Medulla oblongata (tissue), 1 donor: ENCODE data around the gene RGR.

Experiments used
- DNase-seq: peaks from one replicate; pipeline ENCODE4 v3.0.0-alpha.2; 2015; ENCODE audit errors: extremely low spot score

Gene RGR

GRCh38 chr10:84294766-84295447 lies 50.1 kb downstream of the RGR start:
- no peak for DNase-seq

- DNase-seq = peak; percentile 9
Observed at GRCh38 chr10:84296091-84296981, 51.5 kb downstream of the RGR start.

- DNase-seq = peak; percentile 74
Observed at GRCh38 chr10:84298057-84298456, 53.2 kb downstream of the RGR start.

GRCh38 chr10:84302223-84302622 lies 57.4 kb downstream of the RGR start:
- DNase-seq = no peak

GRCh38 chr10:84306751-84307384 lies 62.0 kb downstream of the RGR start:
- DNase-seq = no peak

GRCh38 chr10:84308021-84308420 lies 63.2 kb downstream of the RGR start:
- no peak for DNase-seq

- DNase-seq = peak; percentile 71
Observed at GRCh38 chr10:84308481-84309304, 63.8 kb downstream of the RGR start.
